H1 (cell line): ENCODE data around the gene PAGE2. TPM values are rescaled to one million over a fixed set of nuclear protein-coding genes. Genes with fewer than 3 reads are reported as not detected.

ENCODE experiments used
- NANOG ChIP-seq: IDR thresholded peaks from 2 replicates; pipeline ENCODE4 v1.6.1; 2011; ENCODE audit warnings: low read length, low read depth, mild to moderate bottlenecking, inconsistent platforms; ENCODE audit not compliant: insufficient read depth, poor library complexity, severe bottlenecking
- polyA plus RNA-seq, 7 experiments: library from polyadenylated mRNA; depleted of rRNA in 3 of 7; stranded (reverse) in 5 of 7; unstranded in 2 of 7; fragments of >200 nt in 5 of 7; fragments of 200-250 nt in 2 of 7; gene quantifications; 1 replicate in 5 of 7; 2 replicates in 1 of 7; 4 replicates in 1 of 7; pipeline versions ENCODE4 v1.2.1 to v1.2.3, GENCODE V29; 2011 to 2013; ENCODE audit warnings: missing spikeins in 2 of 7, mixed read lengths in 2 of 7
- total RNA-seq: library from RNA; stranded (reverse); fragmentation: NEBNext Ultra II Directional; extraction: Animal tissue kit (Norgen Biotek cat#: 25700); gene quantifications from 2 replicates; pipeline ENCODE4 v1.2.1, GENCODE V29; 2021

The PAGE2 gene
- total and polyA plus RNA-seq, 2 of the 8 experiments (the other 6 are each of a cell fraction or from before 2014, with no cell fraction given) = not detected

- no peak for TF ChIP-seq NANOG
Measured at GRCh38 chrX:55039471-55039870, 49.3 kb upstream of the PAGE2 start (continued).
